Neuronal stem cell (in vitro differentiated cells): ENCODE measurements around the gene FOXP1.

Experiments used
- DNase-seq: peaks from one replicate; pipeline ENCODE4 v3.0.0-alpha.2; 2013; ENCODE audit warnings: low spot score
- H2AFZ ChIP-seq: one replicate; pipeline ENCODE4 v1.6.1; 2013; ENCODE audit warnings: mild to moderate bottlenecking, low read length, inconsistent platforms
- H2AK5ac ChIP-seq: 2 replicates; pipeline ENCODE4 v1.6.1; 2013; ENCODE audit warnings: low read depth, mild to moderate bottlenecking, inconsistent platforms, low read length, moderate library complexity, mixed read lengths
- H2BK120ac ChIP-seq: 2 replicates; pipeline ENCODE4 v1.6.1; 2013; ENCODE audit warnings: low read depth, mild to moderate bottlenecking, inconsistent platforms, low read length, moderate library complexity, mixed read lengths
- H2BK12ac ChIP-seq: one replicate; pipeline ENCODE4 v1.6.1; 2013; ENCODE audit warnings: low read length, inconsistent platforms
- H2BK15ac ChIP-seq: 2 replicates; pipeline ENCODE4 v1.6.1; 2013; ENCODE audit warnings: mild to moderate bottlenecking, low read length, inconsistent platforms, mixed read lengths
- H2BK5ac ChIP-seq: one replicate; pipeline ENCODE4 v1.6.1; 2013; ENCODE audit warnings: inconsistent platforms, mild to moderate bottlenecking, low read length, moderate library complexity
- H3K14ac ChIP-seq: one replicate; pipeline ENCODE4 v1.6.1; 2013; ENCODE audit warnings: low read length, inconsistent platforms
- H3K18ac ChIP-seq: 2 replicates; pipeline ENCODE4 v1.6.1; 2013; ENCODE audit warnings: low read length, inconsistent platforms
- H3K23ac ChIP-seq: 2 replicates; pipeline ENCODE4 v1.6.1; 2013; ENCODE audit warnings: low read depth, mild to moderate bottlenecking, mixed read lengths, low read length, inconsistent platforms; ENCODE audit not compliant: poor library complexity
- H3K27ac ChIP-seq: replicated peaks from 3 replicates; pipeline ENCODE4 v1.5.1; 2013; ENCODE audit warnings: low read length, inconsistent platforms
- H3K27me3 ChIP-seq, 3 experiments: 2 replicates each; pipeline ENCODE4 v1.6.1; 2013; ENCODE audit warnings: low read length in 3 of 3, mild to moderate bottlenecking in 2 of 3, inconsistent platforms in 1 of 3, low read depth in 1 of 3, mixed read lengths in 1 of 3, moderate library complexity in 1 of 3; ENCODE audit not compliant: control insufficient read depth in 3 of 3, insufficient read depth in 3 of 3
- H3K36me3 ChIP-seq, 2 donors: replicated peaks in 1 of 2; 2 replicates each; pipeline ENCODE4 v1.6.1; 2013; ENCODE audit warnings: low read length in 2 of 2; ENCODE audit not compliant: control insufficient read depth in 2 of 2, insufficient read depth in 2 of 2
- H3K4ac ChIP-seq: 2 replicates; pipeline ENCODE4 v1.6.1; 2013; ENCODE audit warnings: inconsistent platforms, mild to moderate bottlenecking, low read length, moderate library complexity
- H3K4me1 ChIP-seq, 2 donors: 1 replicate in 1 of 2; 2 replicates in 1 of 2; pipeline ENCODE4 v1.6.1; 2013; ENCODE audit warnings: low read length in 2 of 2, low read depth in 1 of 2; ENCODE audit not compliant: control insufficient read depth in 2 of 2, insufficient read depth in 1 of 2
- H3K4me2 ChIP-seq: one replicate; pipeline ENCODE4 v1.6.1; 2013; ENCODE audit warnings: mild to moderate bottlenecking, low read length, inconsistent platforms; ENCODE audit not compliant: insufficient read depth, poor library complexity, severe bottlenecking
- H3K4me3 ChIP-seq, 2 donors: 2 replicates each; pipeline ENCODE4 v1.5.1; 2013; ENCODE audit warnings: low read length in 2 of 2, mild to moderate bottlenecking in 2 of 2, inconsistent platforms in 1 of 2, moderate library complexity in 1 of 2
- H3K79me1 ChIP-seq: one replicate; pipeline ENCODE4 v1.6.1; 2013; ENCODE audit warnings: low read depth, mild to moderate bottlenecking, inconsistent platforms, low read length, moderate library complexity
- H3K9ac ChIP-seq: one replicate; pipeline ENCODE4 v1.6.1; 2013; ENCODE audit warnings: mild to moderate bottlenecking, low read depth, low read length, inconsistent platforms; ENCODE audit not compliant: poor library complexity
- H3K9me3 ChIP-seq, 2 donors: replicated peaks in 1 of 2; 2 replicates each; pipeline versions ENCODE3 to v1.6.1; 2013; ENCODE audit warnings: low read length in 2 of 2, mild to moderate bottlenecking in 2 of 2, inconsistent platforms in 1 of 2, low read depth in 1 of 2, mixed read lengths in 1 of 2, moderate library complexity in 1 of 2; ENCODE audit not compliant: control insufficient read depth in 2 of 2, insufficient read depth in 1 of 2
- H4K8ac ChIP-seq: one replicate; pipeline ENCODE4 v1.6.1; 2013; ENCODE audit warnings: low read depth, mild to moderate bottlenecking, inconsistent platforms, low read length, moderate library complexity
- H4K91ac ChIP-seq: one replicate; pipeline ENCODE4 v1.6.1; 2013; ENCODE audit warnings: low read length, low read depth, mild to moderate bottlenecking, inconsistent platforms; ENCODE audit not compliant: poor library complexity
- WGBS, 2 donors: extraction: QIAGEN DNeasy Blood & Tissue Kit; methylation state at CpG; one replicate each; pipeline ENCODE4 v1.1.7; 2013; ENCODE audit warnings: missing lambda C conversion rate in 2 of 2, mixed read lengths in 1 of 2; ENCODE audit not compliant: insufficient read length in 2 of 2, insufficient replicate concordance in 1 of 2; ENCODE audit errors: extremely low coverage in 2 of 2; 5-methylcytosine and 5-hydroxymethylcytosine counted together

The FOXP1 gene

DNA sequence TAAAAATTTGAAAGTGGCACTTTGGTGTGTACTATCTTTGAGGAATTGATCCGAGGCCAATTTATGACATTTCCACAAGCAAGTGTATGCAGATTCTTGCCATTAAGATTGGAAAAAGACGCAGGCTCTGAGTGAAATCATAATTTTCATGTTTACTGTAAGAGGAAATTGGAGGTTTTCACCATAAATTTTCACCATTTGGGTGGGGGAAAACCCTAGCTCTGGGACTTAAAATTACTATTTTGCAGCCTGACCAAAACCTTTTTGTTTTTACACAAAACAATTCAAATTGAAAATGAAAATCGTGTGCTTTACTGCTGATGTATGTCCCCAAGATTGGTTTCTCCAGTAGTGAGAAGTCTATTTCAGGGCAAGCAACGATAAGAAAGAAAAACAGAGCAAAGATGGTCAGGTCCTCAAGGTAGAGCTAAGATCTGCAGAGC lies 282.6 kb downstream of the FOXP1 start:
- Histone ChIP-seq H2BK120ac (no peak overlapping the region), H3K4ac (no peak overlapping the region), H3K14ac (no peak overlapping the region), H2BK5ac (no peak overlapping the region), H3K36me3 (no peaks in the 10 kb centered on the region), H3K18ac (no peak overlapping the region), H3K27ac (no peak overlapping the region), H3K79me1 (no peaks in the 10 kb centered on the region), H3K4me3 (no peak overlapping the region), H3K4me1 (peaks cover 5 to 10% of the 10 kb centered on the region in 2 donors), H3K27me3 (no peaks in the 10 kb centered on the region), H3K23ac (no peak overlapping the region), H3K9me3 (no peaks in the 10 kb centered on the region), H4K91ac (no peak overlapping the region), H2AK5ac (no peak overlapping the region), H4K8ac (no peak overlapping the region), H2BK15ac (no peak overlapping the region), H2BK12ac (no peak overlapping the region), H3K9ac (no peak overlapping the region), H3K4me2 (no peak overlapping the region), H2AFZ (no peak overlapping the region)
- DNase-seq: no peak
- WGBS, 2 donors: no CpG with 5 or more reads among the region's 4 CpGs

DNA sequence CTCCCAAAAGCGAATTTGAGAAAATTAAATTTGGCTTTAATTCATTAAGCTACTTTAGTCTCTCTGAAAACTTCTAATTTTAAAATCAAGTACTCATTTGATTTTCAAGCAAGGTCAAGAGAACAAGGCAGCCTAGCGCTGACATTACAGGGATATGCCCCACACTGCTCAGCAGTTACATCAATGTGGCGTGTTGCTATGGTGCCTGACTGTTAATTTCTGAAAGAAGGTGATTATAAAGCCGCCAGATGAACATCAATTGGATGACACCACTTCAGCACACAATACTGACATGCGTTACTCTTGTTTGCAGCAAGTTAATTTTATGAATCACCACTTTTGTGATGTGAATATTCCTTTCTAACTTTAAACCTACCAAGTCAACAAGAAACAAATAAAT lies 284.4 kb downstream of the FOXP1 start:
- no peak overlapping the region for H2BK5ac ChIP-seq
- peaks cover 5% of the 10 kb centered on the region in 2 donors for H3K4me1 ChIP-seq
- no peaks in the 10 kb centered on the region for H3K79me1 ChIP-seq
- no peaks in the 10 kb centered on the region for H3K9me3 ChIP-seq
- H4K91ac ChIP-seq: no peak overlapping the region
- H3K27ac ChIP-seq: no peak overlapping the region
- WGBS, 2 donors: no CpG with 5 or more reads among the region's 5 CpGs
- H2BK120ac ChIP-seq: no peak overlapping the region
- DNase-seq: no peak
- no peak overlapping the region for H2BK15ac ChIP-seq
- H3K27me3 ChIP-seq: no peaks in the 10 kb centered on the region
- H2AFZ ChIP-seq: no peak overlapping the region
- no peak overlapping the region for H3K9ac ChIP-seq
- H3K18ac ChIP-seq: no peak overlapping the region
- H2BK12ac ChIP-seq: no peak overlapping the region
- H2AK5ac ChIP-seq: no peak overlapping the region
- no peak overlapping the region for H3K4me2 ChIP-seq
- H3K23ac ChIP-seq: no peak overlapping the region
- no peak overlapping the region for H3K4me3 ChIP-seq
- H3K4ac ChIP-seq: no peak overlapping the region
- no peak overlapping the region for H3K14ac ChIP-seq
- no peaks in the 10 kb centered on the region for H3K36me3 ChIP-seq
- H4K8ac ChIP-seq: no peak overlapping the region

DNA sequence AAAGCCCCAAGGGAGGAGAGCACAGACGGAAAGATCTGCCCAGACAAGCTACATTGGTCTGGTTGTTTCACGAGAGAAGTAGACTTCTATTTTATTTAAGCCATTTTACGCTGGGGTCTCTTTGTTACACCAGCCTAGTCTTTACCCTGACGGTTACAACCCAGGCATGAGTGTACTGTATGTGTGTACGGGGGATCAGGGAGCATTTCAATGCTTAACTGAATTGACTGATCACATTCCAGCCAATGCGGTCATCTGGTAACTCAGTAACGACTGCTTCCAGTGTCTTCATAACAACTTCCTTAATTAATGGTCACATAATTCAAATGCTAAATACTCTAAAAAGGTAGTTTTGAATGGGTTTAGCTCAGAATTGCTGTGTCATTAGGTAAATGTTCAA lies 288.6 kb downstream of the FOXP1 start:
- H3K27me3 ChIP-seq: no peaks in the 10 kb centered on the region
- peaks cover 0 to 3% of the 10 kb centered on the region in 2 donors for H3K4me1 ChIP-seq
- H4K91ac ChIP-seq: no peak overlapping the region
- H2BK5ac ChIP-seq: no peak overlapping the region
- H4K8ac ChIP-seq: no peak overlapping the region
- no peaks in the 10 kb centered on the region for H3K79me1 ChIP-seq
- no peak for DNase-seq
- H2BK12ac ChIP-seq: no peak overlapping the region
- H3K4ac ChIP-seq: no peak overlapping the region
- no peaks in the 10 kb centered on the region for H3K9me3 ChIP-seq
- no peak overlapping the region for H2AK5ac ChIP-seq
- no peak overlapping the region for H3K4me2 ChIP-seq
- no peak overlapping the region for H2BK15ac ChIP-seq
- no peaks in the 10 kb centered on the region for H3K36me3 ChIP-seq
- no peak overlapping the region for H3K18ac ChIP-seq
- H3K27ac ChIP-seq: no peak overlapping the region
- H3K4me3 ChIP-seq: no peak overlapping the region
- no peak overlapping the region for H2BK120ac ChIP-seq
- no peak overlapping the region for H3K9ac ChIP-seq
- no CpG with 5 or more reads among the region's 7 CpGs for WGBS, 2 donors
- no peak overlapping the region for H3K23ac ChIP-seq
- no peak overlapping the region for H3K14ac ChIP-seq
- no peak overlapping the region for H2AFZ ChIP-seq

DNA sequence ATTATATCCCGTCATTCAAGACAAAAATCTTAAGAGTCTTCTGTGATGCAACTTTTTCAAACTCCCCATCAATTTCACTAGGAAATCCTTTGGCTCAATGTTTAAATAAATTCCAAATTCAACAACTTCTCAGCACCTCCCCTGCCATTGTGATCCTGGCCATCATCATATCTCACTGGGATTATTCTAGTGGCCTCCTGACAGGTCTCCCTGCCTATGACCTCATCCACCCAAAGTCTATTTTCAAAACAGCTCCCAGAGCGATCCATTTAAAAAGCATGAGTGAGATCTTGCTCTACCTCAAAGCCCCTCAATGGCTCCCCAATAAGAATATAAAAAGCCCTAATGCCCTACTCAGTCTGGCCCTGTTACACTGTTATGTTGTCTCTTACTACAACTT lies 293.2 kb downstream of the FOXP1 start:
- H3K79me1 ChIP-seq: no peaks in the 10 kb centered on the region
- H4K8ac ChIP-seq: no peak overlapping the region
- H3K4me2 ChIP-seq: no peak overlapping the region
- no peak for DNase-seq
- no peak overlapping the region for H2BK15ac ChIP-seq
- no peak overlapping the region for H3K27ac ChIP-seq
- H3K9me3 ChIP-seq: no peaks in the 10 kb centered on the region
- no peaks in the 10 kb centered on the region for H3K4me1 ChIP-seq
- no peak overlapping the region for H2BK5ac ChIP-seq
- no CpG with 5 or more reads among the region's 2 CpGs for WGBS, 2 donors
- H4K91ac ChIP-seq: no peak overlapping the region
- H3K9ac ChIP-seq: no peak overlapping the region
- no peaks in the 10 kb centered on the region for H3K36me3 ChIP-seq
- no peak overlapping the region for H3K4me3 ChIP-seq
- H2AK5ac ChIP-seq: no peak overlapping the region
- no peak overlapping the region for H2BK12ac ChIP-seq
- no peak overlapping the region for H3K14ac ChIP-seq
- no peaks in the 10 kb centered on the region for H3K27me3 ChIP-seq
- H3K4ac ChIP-seq: no peak overlapping the region
- H2BK120ac ChIP-seq: no peak overlapping the region
- no peak overlapping the region for H2AFZ ChIP-seq
- H3K18ac ChIP-seq: no peak overlapping the region
- H3K23ac ChIP-seq: no peak overlapping the region
